Muscle layer of duodenum (tissue), 2 donors: ENCODE results near the gene KLK15.

ENCODE experiments used
- H3K27ac ChIP-seq: one replicate; pipeline ENCODE4 v1.7.0; 2013; ENCODE audit warnings: mild to moderate bottlenecking, low read length
- H3K27me3 ChIP-seq: one replicate; pipeline ENCODE4 v1.7.0; 2013; ENCODE audit warnings: low read depth, mild to moderate bottlenecking, control low read depth, low read length
- H3K36me3 ChIP-seq, 2 donors: one replicate each; pipeline ENCODE4 v1.7.0; 2013; ENCODE audit warnings: low read length in 2 of 2, control low read depth in 1 of 2, mild to moderate bottlenecking in 1 of 2; ENCODE audit not compliant: insufficient read depth in 2 of 2, control insufficient read depth in 1 of 2
- H3K4me1 ChIP-seq, 2 donors: one replicate each; pipeline ENCODE4 v1.7.0; 2013; ENCODE audit warnings: low read length in 2 of 2, mild to moderate bottlenecking in 2 of 2, control low read depth in 1 of 2, moderate library complexity in 1 of 2; ENCODE audit not compliant: insufficient read depth in 2 of 2, control insufficient read depth in 1 of 2
- H3K4me3 ChIP-seq, 2 donors: one replicate each; pipeline ENCODE4 v1.7.0; 2013; ENCODE audit warnings: low read length in 2 of 2, low read depth in 1 of 2, mild to moderate bottlenecking in 1 of 2
- H3K9me3 ChIP-seq, 2 donors: one replicate each; pipeline ENCODE4 v1.7.0; 2013; ENCODE audit warnings: low read length in 2 of 2, control low read depth in 1 of 2, mild to moderate bottlenecking in 1 of 2; ENCODE audit not compliant: control insufficient read depth in 1 of 2
- donor health status: healthy.

The KLK15 gene

DNA sequence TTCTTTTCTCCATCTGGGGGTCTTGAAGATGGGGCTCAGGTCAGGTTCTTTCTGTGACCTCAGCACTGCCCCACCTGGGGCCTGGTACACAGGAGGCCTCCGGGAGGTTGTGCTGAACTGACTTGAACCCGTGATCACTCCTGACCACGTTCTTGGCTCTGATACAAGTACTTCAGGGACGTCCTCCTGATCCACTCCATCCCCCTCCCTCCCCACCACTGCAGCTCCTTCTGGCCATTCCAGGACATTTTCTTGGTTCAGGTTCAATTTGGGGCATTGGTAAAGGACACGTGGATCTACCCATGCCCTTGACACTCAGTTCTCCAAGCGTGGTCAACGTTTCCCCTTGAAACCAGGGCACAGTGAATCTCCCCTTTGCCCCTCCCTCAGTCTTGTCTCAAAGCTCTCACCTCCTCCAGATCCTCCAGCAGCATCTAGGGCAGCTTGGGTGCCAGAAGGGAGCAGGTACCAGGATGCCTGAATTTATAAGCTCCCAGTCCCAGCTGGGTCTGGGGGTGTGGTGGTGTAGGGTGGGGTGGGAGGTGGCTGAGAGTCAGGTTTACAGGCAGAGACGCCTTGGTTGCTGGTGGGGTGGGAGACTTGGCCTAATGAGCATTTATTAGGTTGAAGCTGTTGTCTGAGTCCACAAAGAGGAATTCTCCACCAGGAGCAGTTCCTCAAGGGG, at the start of gene KLK15:
Gene KLK15, minus strand, starts transcription at position 458 of the 685 bp plus-strand sequence. CDS start 2,082 bp downstream, outside the sequence.
- Histone ChIP-seq H3K27me3 (peaks cover 4% of the 10 kb centered on the region), H3K9me3 (no peaks in the 10 kb centered on the region), H3K27ac (no peak within 1 kb of the TSS), H3K36me3 (no peaks in the 10 kb centered on the region), H3K4me1 (peaks cover 0 to 13% of the 10 kb centered on the region in 2 donors), H3K4me3 (no peak within 1 kb of the TSS)

DNA sequence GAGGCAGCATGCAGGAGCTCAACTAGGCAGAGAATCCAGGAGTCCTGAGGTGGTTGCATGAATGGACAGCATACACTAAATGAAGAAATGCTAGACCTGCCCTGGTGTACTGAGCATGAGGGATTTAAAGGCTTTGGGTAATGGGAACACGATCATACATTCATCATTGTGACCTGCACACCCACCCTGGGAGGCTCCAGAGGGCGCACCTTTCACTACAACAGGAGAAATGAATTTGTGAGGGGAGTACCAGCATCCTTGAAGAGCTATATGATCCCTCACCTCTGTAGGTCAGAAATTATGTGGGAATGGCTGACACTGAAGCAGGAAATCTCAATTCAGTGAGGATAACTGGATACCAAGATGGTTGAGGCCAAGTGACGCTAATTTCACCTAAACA, 48.8 kb upstream of the KLK15 start:
- H3K4me1 ChIP-seq = no peaks in the 10 kb centered on the region
- H3K9me3 ChIP-seq = no peaks in the 10 kb centered on the region
- no peak overlapping the region for H3K27ac ChIP-seq
- no peak overlapping the region for H3K4me3 ChIP-seq
- H3K27me3 ChIP-seq = peaks cover 5% of the 10 kb centered on the region
- no peaks in the 10 kb centered on the region for H3K36me3 ChIP-seq

DNA sequence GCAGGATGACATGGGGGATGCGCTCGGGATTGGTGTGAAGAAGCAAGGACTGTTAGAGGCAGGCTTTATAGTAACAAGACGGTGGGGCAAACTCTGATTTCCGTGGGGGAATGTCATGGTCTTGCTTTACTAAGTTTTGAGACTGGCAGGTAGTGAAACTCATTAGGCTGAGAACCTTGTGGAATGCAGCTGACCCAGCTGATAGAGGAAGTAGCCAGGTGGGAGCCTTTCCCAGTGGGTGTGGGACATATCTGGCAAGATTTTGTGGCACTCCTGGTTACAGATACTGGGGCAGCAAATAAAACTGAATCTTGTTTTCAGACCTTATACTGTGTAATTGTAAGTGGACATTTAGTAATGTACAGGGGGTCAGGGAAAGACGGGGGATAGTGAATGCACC, 46.9 kb upstream of the KLK15 start:
- H3K27me3 ChIP-seq = peaks cover 5% of the 10 kb centered on the region
- H3K27ac ChIP-seq = no peak overlapping the region
- H3K4me1 ChIP-seq = no peaks in the 10 kb centered on the region
- no peaks in the 10 kb centered on the region for H3K9me3 ChIP-seq
- H3K36me3 ChIP-seq = no peaks in the 10 kb centered on the region
- no peak overlapping the region for H3K4me3 ChIP-seq

- no peaks in the 10 kb centered on the region for H3K4me1 ChIP-seq
- H3K4me3 ChIP-seq = no peak overlapping the region
- no peak overlapping the region for H3K27ac ChIP-seq
- H3K9me3 ChIP-seq = no peaks in the 10 kb centered on the region
- H3K27me3 ChIP-seq = peaks cover 5% of the 10 kb centered on the region
- H3K36me3 ChIP-seq = no peaks in the 10 kb centered on the region
Observed at GRCh38 chr19:50878851-50879250, 45.5 kb upstream of the KLK15 start.

GRCh38 chr19:50877338-50877737, 44.0 kb upstream of the KLK15 start:
- H3K27me3 ChIP-seq = peaks cover 8% of the 10 kb centered on the region
- no peaks in the 10 kb centered on the region for H3K9me3 ChIP-seq
- no peaks in the 10 kb centered on the region for H3K4me1 ChIP-seq
- no peak overlapping the region for H3K27ac ChIP-seq
- no peak overlapping the region for H3K4me3 ChIP-seq
- H3K36me3 ChIP-seq = no peaks in the 10 kb centered on the region

- Histone ChIP-seq H3K4me1 (no peaks in the 10 kb centered on the region), H3K4me3 (no peak overlapping the region), H3K27me3 (peaks cover 4% of the 10 kb centered on the region), H3K36me3 (no peaks in the 10 kb centered on the region), H3K27ac (no peak overlapping the region), H3K9me3 (no peaks in the 10 kb centered on the region)
Observed at GRCh38 chr19:50876456-50876855, 43.1 kb upstream of the KLK15 start.

GRCh38 chr19:50875795-50876422, 42.5 kb upstream of the KLK15 start:
- H3K27me3 ChIP-seq = peaks cover 4% of the 10 kb centered on the region
- no peaks in the 10 kb centered on the region for H3K4me1 ChIP-seq
- H3K9me3 ChIP-seq = no peaks in the 10 kb centered on the region
- no peak overlapping the region for H3K4me3 ChIP-seq
- H3K36me3 ChIP-seq = no peaks in the 10 kb centered on the region
- no peak overlapping the region for H3K27ac ChIP-seq

DNA sequence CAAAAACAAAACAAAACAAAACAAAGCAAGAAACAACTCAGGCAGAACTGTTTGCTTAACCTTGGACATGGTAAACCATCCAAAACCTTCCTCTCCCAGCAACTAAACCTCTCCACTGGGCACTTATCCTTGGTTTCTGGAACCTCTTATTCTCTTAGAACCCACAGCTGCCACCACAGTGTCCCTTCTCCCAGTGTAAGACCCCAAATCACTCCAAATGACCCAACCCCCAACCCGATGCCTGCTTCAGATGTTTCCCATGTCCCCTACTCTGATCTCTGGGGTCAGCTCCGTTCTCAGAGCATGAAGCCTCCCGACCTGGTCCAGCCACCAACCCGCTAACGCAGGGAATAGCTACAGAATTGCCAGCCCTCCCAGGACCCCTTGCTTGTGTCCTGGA, 40.8 kb upstream of the KLK15 start:
- Histone ChIP-seq H3K36me3 (no peaks in the 10 kb centered on the region), H3K27me3 (peaks cover 4% of the 10 kb centered on the region), H3K27ac (no peak overlapping the region), H3K4me3 (no peak overlapping the region), H3K9me3 (no peaks in the 10 kb centered on the region), H3K4me1 (no peaks in the 10 kb centered on the region)

DNA sequence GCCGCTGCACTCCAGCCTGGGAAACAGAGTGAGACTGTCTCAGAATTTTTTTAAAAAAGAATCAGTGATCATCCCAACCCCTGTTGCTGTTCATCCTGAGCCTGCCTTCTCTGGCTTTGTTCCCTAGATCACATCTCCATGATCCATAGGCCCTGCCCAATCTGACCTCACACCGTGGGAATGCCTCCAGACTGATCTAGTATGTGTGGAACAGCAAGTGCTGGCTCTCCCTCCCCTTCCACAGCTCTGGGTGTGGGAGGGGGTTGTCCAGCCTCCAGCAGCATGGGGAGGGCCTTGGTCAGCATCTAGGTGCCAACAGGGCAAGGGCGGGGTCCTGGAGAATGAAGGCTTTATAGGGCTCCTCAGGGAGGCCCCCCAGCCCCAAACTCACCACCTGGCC, 39.7 kb upstream of the KLK15 start, which contains the start of gene KLK2:
Gene KLK2, plus strand, starts transcription at position 384 of the 400 bp plus-strand sequence. CDS start 35 bp downstream, outside the sequence.
- Histone ChIP-seq H3K36me3 (no peaks in the 10 kb centered on the region), H3K9me3 (no peaks in the 10 kb centered on the region), H3K4me3 (no peak within 1 kb of the TSS), H3K27ac (no peak within 1 kb of the TSS), H3K27me3 (peaks cover 4% of the 10 kb centered on the region), H3K4me1 (no peaks in the 10 kb centered on the region)

GRCh38 chr19:50870417-50871089, 37.2 kb upstream of the KLK15 start:
- Histone ChIP-seq H3K4me1 (no peaks in the 10 kb centered on the region), H3K9me3 (no peaks in the 10 kb centered on the region), H3K27ac (no peak overlapping the region), H3K36me3 (no peaks in the 10 kb centered on the region), H3K4me3 (no peak overlapping the region), H3K27me3 (peaks cover 4% of the 10 kb centered on the region)

GRCh38 chr19:50869479-50869878, 36.1 kb upstream of the KLK15 start:
- H3K27me3 ChIP-seq = peaks cover 4% of the 10 kb centered on the region
- no peaks in the 10 kb centered on the region for H3K4me1 ChIP-seq
- no peaks in the 10 kb centered on the region for H3K9me3 ChIP-seq
- H3K36me3 ChIP-seq = no peaks in the 10 kb centered on the region
- no peak overlapping the region for H3K27ac ChIP-seq
- H3K4me3 ChIP-seq = no peak overlapping the region
